A549 (cell line): ENCODE results near the gene MYLK4.

Source experiments
- CBX8 ChIP-seq: fragments of 200-600 bp; sonication (generic); IDR thresholded peaks from 2 replicates; pipeline ENCODE4 v1.6.1; 2016
- HDAC2 ChIP-seq: fragments of 200-600 bp; sonication (generic); IDR thresholded peaks from 2 replicates; pipeline ENCODE4 v1.6.1; 2016

DNA sequence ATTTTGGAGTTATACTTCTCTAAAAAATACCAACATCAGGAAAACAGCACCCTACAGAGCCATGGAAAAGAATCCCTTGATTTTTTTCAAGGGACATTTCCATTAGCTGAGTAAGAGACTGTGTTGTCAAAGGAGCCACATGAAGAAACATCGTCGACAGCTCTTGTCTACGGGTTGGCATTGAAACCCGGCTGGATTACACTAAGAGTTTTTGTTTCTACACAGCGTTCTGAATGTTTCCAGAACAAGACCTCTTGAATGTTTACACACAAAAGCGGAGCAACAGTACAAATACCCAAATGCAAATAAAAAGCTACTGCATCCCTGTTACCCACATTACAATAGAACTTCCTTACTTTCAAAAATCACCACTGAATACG is 2.4 kb upstream of the MYLK4 start:
- TF ChIP-seq CBX8 (no peak), HDAC2 (no peak)
